Endothelial cell of umbilical vein (primary cell): Measurements from ENCODE around the gene CHST11.

Source experiments
- EZH2 ChIP-seq: IDR thresholded peaks from 2 replicates; pipeline ENCODE4 v1.6.1; 2012; ENCODE audit warnings: borderline replicate concordance, low read depth, mild to moderate bottlenecking, moderate library complexity, low read length, inconsistent platforms; ENCODE audit not compliant: severe bottlenecking
- FOS ChIP-seq: IDR thresholded peaks from 2 replicates; pipeline ENCODE4 v1.6.1; 2011; ENCODE audit warnings: mild to moderate bottlenecking, low read length, moderate library complexity, borderline replicate concordance; ENCODE audit not compliant: insufficient read depth
- GATA2 ChIP-seq: IDR thresholded peaks from 2 replicates; pipeline ENCODE4 v1.7.0; 2011; ENCODE audit warnings: low read depth, mild to moderate bottlenecking, moderate library complexity, mixed read lengths, low read length; ENCODE audit not compliant: insufficient read length, insufficient read depth
- JUN ChIP-seq: IDR thresholded peaks from 2 replicates; pipeline ENCODE4 v1.6.1; 2011; ENCODE audit warnings: borderline replicate concordance, low read depth; ENCODE audit not compliant: insufficient read length, insufficient read depth
- MYC ChIP-seq: IDR thresholded peaks from one replicate; pipeline ENCODE4 v1.6.1; 2011; ENCODE audit warnings: mild to moderate bottlenecking, low read depth, low read length
- POLR2A ChIP-seq: IDR thresholded peaks from 2 replicates; pipeline ENCODE4 v1.6.1; 2012; ENCODE audit warnings: low read depth, mild to moderate bottlenecking, control low read depth, low read length
- POLR2AphosphoS5 ChIP-seq: IDR thresholded peaks from 2 replicates; pipeline ENCODE4 v1.6.1; 2012; ENCODE audit warnings: low read depth, mild to moderate bottlenecking, control low read depth, low read length, moderate library complexity; ENCODE audit not compliant: insufficient read depth
- TF ChIP-seq, protein P1 (sequence below), 2 donors: IDR thresholded peaks; 1 replicate in 1 of 2; 2 replicates in 1 of 2; pipeline ENCODE4 v1.5.1; 2011; ENCODE audit warnings: low read length in 2 of 2, mild to moderate bottlenecking in 2 of 2, moderate library complexity in 2 of 2, control low read depth in 1 of 2, inconsistent platforms in 1 of 2, low read depth in 1 of 2; ENCODE audit not compliant: insufficient read depth in 1 of 2; ENCODE audit errors: extremely low read depth in 1 of 2
- TF ChIP-seq, protein P2 (sequence below): IDR thresholded peaks from 2 replicates; pipeline ENCODE4 v1.6.1; 2011; ENCODE audit not compliant: insufficient read depth, insufficient read length

DNA sequence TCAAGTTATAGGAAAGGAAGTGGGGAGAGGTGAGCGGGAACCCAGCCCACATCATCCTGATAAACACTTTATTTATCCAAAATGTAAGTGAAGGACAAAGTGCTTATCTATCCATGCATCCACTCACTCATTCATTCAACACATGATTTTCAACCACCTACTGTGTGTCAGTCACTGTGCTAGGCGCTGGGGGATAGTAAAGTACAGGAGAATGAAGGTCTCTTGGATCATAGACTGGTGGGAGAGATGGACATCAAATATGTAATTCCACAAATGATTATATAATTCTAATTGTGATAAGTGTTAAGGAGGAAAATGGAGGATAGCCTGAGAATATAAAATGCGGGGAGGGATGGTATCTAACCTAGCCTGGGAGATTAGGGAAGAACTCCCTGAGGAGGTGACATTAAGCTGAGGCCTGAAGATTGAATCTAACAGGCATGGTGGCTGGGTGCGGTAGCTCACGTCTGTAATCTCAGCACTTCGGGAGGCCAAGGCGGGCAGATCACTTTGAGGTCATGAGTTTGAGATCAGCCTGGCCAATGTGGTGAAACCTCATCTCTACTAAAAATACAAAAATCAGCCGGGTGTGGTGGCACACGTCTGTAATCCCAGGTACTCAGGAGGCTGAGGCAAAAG is 41.3 kb upstream of the CHST11 start:
- TF ChIP-seq, protein P1, sequence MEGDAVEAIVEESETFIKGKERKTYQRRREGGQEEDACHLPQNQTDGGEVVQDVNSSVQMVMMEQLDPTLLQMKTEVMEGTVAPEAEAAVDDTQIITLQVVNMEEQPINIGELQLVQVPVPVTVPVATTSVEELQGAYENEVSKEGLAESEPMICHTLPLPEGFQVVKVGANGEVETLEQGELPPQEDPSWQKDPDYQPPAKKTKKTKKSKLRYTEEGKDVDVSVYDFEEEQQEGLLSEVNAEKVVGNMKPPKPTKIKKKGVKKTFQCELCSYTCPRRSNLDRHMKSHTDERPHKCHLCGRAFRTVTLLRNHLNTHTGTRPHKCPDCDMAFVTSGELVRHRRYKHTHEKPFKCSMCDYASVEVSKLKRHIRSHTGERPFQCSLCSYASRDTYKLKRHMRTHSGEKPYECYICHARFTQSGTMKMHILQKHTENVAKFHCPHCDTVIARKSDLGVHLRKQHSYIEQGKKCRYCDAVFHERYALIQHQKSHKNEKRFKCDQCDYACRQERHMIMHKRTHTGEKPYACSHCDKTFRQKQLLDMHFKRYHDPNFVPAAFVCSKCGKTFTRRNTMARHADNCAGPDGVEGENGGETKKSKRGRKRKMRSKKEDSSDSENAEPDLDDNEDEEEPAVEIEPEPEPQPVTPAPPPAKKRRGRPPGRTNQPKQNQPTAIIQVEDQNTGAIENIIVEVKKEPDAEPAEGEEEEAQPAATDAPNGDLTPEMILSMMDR (IDR thresholded peaks at IDR 0.05; ENCODE audit: extremely low read depth in 1 of 2, insufficient read depth in 1 of 2, low read depth in 1 of 2, low read length in 2 of 2) = no peak
- TF ChIP-seq POLR2A (no peak), JUN (no peak), POLR2AphosphoS5 (no peak), EZH2 (no peak), FOS (no peak), MYC (no peak), GATA2 (no peak)
- TF ChIP-seq, protein P2, sequence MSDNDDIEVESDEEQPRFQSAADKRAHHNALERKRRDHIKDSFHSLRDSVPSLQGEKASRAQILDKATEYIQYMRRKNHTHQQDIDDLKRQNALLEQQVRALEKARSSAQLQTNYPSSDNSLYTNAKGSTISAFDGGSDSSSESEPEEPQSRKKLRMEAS = no peak
